D721Med (cell line): ENCODE data around the gene RBM4.
"Not testable (repeated sequence)": the region's sequence is repeated elsewhere in the genome, so short reads cannot be mapped to it uniquely, and the experiment has no call there.

Experiments used
- DNase-seq: peaks from one replicate; pipeline ENCODE4 v3.0.0; 2011; ENCODE audit warnings: low spot score; ENCODE audit not compliant: insufficient read length
- FAIRE-seq: peaks from 2 replicates; lab custom pipeline; 2011; peaks lifted over from hg19 to GRCh38; lab: Jason Lieb, UNC
- TF ChIP-seq, protein P1 (sequence below): IDR thresholded peaks from 2 replicates; pipeline ENCODE4 v1.5.1; 2012; ENCODE audit warnings: mild to moderate bottlenecking, control low read depth; ENCODE audit not compliant: insufficient read depth; ENCODE audit errors: missing control alignments

The RBM4 gene

DNA sequence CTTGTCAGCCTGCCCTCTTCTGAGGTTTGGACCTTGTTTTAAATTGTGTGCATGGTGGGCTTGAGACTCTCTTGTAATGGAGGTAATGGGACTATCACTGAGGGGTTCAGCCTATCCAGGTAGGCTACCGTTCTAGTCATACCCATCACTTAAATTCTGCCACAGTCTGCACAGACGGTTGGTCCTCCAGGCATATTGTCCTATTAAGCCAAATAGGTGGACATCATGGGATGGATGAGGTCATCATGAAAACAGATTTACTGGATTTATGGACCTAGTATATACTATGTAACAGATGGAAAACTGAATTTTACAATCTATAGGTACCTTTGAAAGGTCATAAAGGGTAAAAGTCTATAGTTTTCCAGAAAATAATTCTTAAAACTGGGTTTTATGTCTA, 9.1 kb upstream of the RBM4 start:
- FAIRE-seq, result no peak
- DNase-seq, result no peak
- TF ChIP-seq, protein P1, sequence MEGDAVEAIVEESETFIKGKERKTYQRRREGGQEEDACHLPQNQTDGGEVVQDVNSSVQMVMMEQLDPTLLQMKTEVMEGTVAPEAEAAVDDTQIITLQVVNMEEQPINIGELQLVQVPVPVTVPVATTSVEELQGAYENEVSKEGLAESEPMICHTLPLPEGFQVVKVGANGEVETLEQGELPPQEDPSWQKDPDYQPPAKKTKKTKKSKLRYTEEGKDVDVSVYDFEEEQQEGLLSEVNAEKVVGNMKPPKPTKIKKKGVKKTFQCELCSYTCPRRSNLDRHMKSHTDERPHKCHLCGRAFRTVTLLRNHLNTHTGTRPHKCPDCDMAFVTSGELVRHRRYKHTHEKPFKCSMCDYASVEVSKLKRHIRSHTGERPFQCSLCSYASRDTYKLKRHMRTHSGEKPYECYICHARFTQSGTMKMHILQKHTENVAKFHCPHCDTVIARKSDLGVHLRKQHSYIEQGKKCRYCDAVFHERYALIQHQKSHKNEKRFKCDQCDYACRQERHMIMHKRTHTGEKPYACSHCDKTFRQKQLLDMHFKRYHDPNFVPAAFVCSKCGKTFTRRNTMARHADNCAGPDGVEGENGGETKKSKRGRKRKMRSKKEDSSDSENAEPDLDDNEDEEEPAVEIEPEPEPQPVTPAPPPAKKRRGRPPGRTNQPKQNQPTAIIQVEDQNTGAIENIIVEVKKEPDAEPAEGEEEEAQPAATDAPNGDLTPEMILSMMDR, result no peak

- DNase-seq, result no peak
Measured at GRCh38 chr11:66631883-66632282, 6.6 kb upstream of the RBM4 start.

GRCh38 chr11:66632952-66633351, 5.6 kb upstream of the RBM4 start:
- FAIRE-seq, result no peak
- DNase-seq, result no peak
- TF ChIP-seq, protein P1, result no peak

More at GRCh38 chr11:66631883-66632282, 6.6 kb upstream of the RBM4 start:
- no peak for FAIRE-seq
- TF ChIP-seq, protein P1, result no peak

GRCh38 chr11:66636411-66636810, 2.1 kb upstream of the RBM4 start:
- FAIRE-seq (no peak), DNase-seq (no peak)

GRCh38 chr11:66637557-66638176, 836 bp upstream of the RBM4 start:
- FAIRE-seq (no peak), DNase-seq (no peak)
- TF ChIP-seq, protein P1, result no peak

More at GRCh38 chr11:66636411-66636810, 2.1 kb upstream of the RBM4 start:
- TF ChIP-seq, protein P1, result no peak

DNA sequence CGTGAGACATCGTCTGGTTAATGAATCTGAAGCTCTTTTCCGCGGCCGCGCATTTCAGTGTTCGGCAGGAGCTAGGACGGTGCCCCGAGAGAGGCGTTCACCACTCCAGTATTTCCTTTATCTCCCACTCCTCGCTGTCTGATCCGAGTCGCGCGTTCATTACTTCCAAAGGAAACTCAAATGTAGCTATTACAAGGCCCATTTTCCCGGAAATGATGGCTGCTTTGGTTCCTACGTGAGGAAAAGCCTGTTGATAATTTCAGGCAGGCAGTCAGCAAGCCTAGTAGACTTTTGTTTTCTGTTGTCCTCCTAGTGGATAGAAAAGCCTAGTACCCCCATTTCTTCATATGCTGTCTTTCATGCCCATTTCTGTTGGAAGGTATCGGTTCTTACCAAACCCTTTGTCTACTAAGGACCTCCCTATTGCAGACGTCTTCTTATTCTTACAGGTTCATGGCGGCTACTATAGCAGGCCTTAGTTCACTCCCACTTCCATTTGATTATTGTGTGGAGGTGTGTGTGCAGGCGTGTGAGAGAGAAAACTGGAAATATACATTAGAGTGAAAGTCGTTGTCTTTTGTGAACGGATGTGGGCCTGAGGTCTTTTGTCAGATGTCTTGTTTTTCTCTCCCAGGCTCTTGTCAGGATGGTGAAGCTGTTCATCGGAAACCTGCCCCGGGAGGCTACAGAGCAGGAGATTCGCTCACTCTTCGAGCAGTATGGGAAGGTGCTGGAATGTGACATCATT, 737 bp downstream of the RBM4 start:
- no peak for DNase-seq

GRCh38 chr11:66639814-66640340, 1.4 kb downstream of the RBM4 start:
- FAIRE-seq, DNase-seq: not testable (repeated sequence)

More for the DNA sequence above, 737 bp downstream of the RBM4 start:
- TF ChIP-seq, protein P1, result no peak
- FAIRE-seq, result no peak
